HepG2 (cell line): ENCODE results near the gene EIF4EBP3. TPM values are rescaled to one million over a fixed set of nuclear protein-coding genes. Genes with fewer than 3 reads are reported as not detected.

Experiments
- BATF2 ChIP-seq: sonication (generic); formaldehyde crosslinking; IDR thresholded peaks from 2 replicates; pipeline ENCODE4 v1.8.0; 2022; ENCODE audit warnings: mild to moderate bottlenecking, missing genetic modification reagents, moderate library complexity
- CCAR2 ChIP-seq: fragments of 200-400 bp; formaldehyde crosslinking; optimal IDR thresholded peaks from 2 replicates; pipeline ENCODE3; 2018; ENCODE audit warnings: low read depth, mild to moderate bottlenecking, low read length, moderate library complexity
- DMAP1 ChIP-seq: IDR thresholded peaks from 2 replicates; pipeline ENCODE4 v1.6.1; 2016
- DNMT1 ChIP-seq: sonication (generic); formaldehyde crosslinking; IDR thresholded peaks from 2 replicates; pipeline ENCODE4 v1.5.1; 2020; ENCODE audit warnings: mild to moderate bottlenecking, missing genetic modification reagents
- HDAC2 ChIP-seq: sonication (generic); formaldehyde crosslinking; IDR thresholded peaks from 2 replicates; pipeline ENCODE4 v1.4.0; 2020; ENCODE audit warnings: missing genetic modification reagents
- HMGA1 ChIP-seq: sonication (generic); formaldehyde crosslinking; conservative IDR thresholded peaks from 2 replicates; pipeline ENCODE4 v1.4.0; 2020; ENCODE audit warnings: missing genetic modification reagents
- HNF4A ChIP-seq: sonication (generic); formaldehyde crosslinking; IDR thresholded peaks from 2 replicates; pipeline ENCODE4 v1.4.0; 2020; ENCODE audit warnings: missing genetic modification reagents
- IRF2 ChIP-seq: IDR thresholded peaks from 2 replicates; pipeline ENCODE4 v1.6.1; 2018; ENCODE audit warnings: missing genetic modification reagents, missing compliant biosample characterization
- KLF16 ChIP-seq, 2 experiments: sonication (generic) in 1 of 2; formaldehyde crosslinking in 1 of 2; IDR thresholded peaks; 2 replicates each; pipeline versions ENCODE4 v1.6.1 to v1.8.0; 2016 to 2023; ENCODE audit warnings: missing genetic modification reagents in 2 of 2, missing compliant biosample characterization in 1 of 2
- MAX ChIP-seq: IDR thresholded peaks from 2 replicates; pipeline ENCODE4 v1.6.1; 2012; ENCODE audit warnings: inconsistent platforms
- MIER3 ChIP-seq: IDR thresholded peaks from 2 replicates; pipeline ENCODE4 v1.6.1; 2016; ENCODE audit warnings: missing compliant biosample characterization, borderline replicate concordance
- NCOA1 ChIP-seq: sonication (generic); formaldehyde crosslinking; IDR thresholded peaks from 2 replicates; pipeline ENCODE4 v1.9.0; 2021; ENCODE audit warnings: missing genetic modification reagents
- PCBP1 ChIP-seq: fragments of 200-400 bp; formaldehyde crosslinking; IDR thresholded peaks from 2 replicates; pipeline ENCODE4 v1.6.1; 2017; ENCODE audit warnings: mild to moderate bottlenecking, low read depth, low read length, borderline replicate concordance
- PHF8 ChIP-seq: sonication (generic); formaldehyde crosslinking; IDR thresholded peaks from 2 replicates; pipeline ENCODE4 v1.5.0; 2020; ENCODE audit warnings: missing genetic modification reagents
- RBFOX2 ChIP-seq: fragments of 200-400 bp; formaldehyde crosslinking; IDR thresholded peaks from 2 replicates; pipeline ENCODE4 v1.6.1; 2017; ENCODE audit warnings: low read depth, mild to moderate bottlenecking, low read length
- RFX3 ChIP-seq: IDR thresholded peaks from 2 replicates; pipeline ENCODE4 v1.6.1; 2016; ENCODE audit warnings: missing biosample characterization, missing genetic modification reagents
- SIN3A ChIP-seq: IDR thresholded peaks from 2 replicates; pipeline ENCODE4 v1.6.1; 2011; ENCODE audit warnings: low read depth, mild to moderate bottlenecking, control low read depth, low read length, borderline replicate concordance
- SRSF1 ChIP-seq: fragments of 200-400 bp; formaldehyde crosslinking; optimal IDR thresholded peaks from 2 replicates; pipeline ENCODE3; 2017; ENCODE audit warnings: mild to moderate bottlenecking, low read depth, low read length, moderate library complexity
- SRSF9 ChIP-seq: fragments of 200-400 bp; formaldehyde crosslinking; IDR thresholded peaks from 2 replicates; pipeline ENCODE4 v1.6.1; 2018; ENCODE audit warnings: borderline replicate concordance, mild to moderate bottlenecking, low read depth, low read length; ENCODE audit not compliant: insufficient read depth, poor library complexity, severe bottlenecking
- TBL1XR1 ChIP-seq: fragments of 150-350 bp; IDR thresholded peaks from 2 replicates; pipeline ENCODE4 v1.6.1; 2014; ENCODE audit warnings: borderline replicate concordance, low read length; ENCODE audit not compliant: partially characterized antibody
- TFDP1 ChIP-seq: IDR thresholded peaks from 2 replicates; pipeline ENCODE4 v1.6.1; 2016; ENCODE audit warnings: missing compliant biosample characterization, missing genetic modification reagents, borderline replicate concordance
- TSC22D2 ChIP-seq: sonication (generic); formaldehyde crosslinking; IDR thresholded peaks from 2 replicates; pipeline ENCODE4 v1.5.1; 2020; ENCODE audit warnings: missing genetic modification reagents, mild to moderate bottlenecking, borderline replicate concordance
- ZNF20 ChIP-seq: sonication (generic); formaldehyde crosslinking; IDR thresholded peaks from 2 replicates; pipeline ENCODE4 v1.4.0; 2020; ENCODE audit warnings: mild to moderate bottlenecking, moderate library complexity, missing genetic modification reagents
- ZNF772 ChIP-seq: sonication (generic); formaldehyde crosslinking; IDR thresholded peaks from 2 replicates; pipeline ENCODE4 v1.5.0; 2020; ENCODE audit warnings: mild to moderate bottlenecking, missing genetic modification reagents
- ZNF777 ChIP-seq: sonication (generic); formaldehyde crosslinking; IDR thresholded peaks from 2 replicates; pipeline ENCODE4 v1.4.0; 2020; ENCODE audit warnings: missing genetic modification reagents
- polyA plus RNA-seq, 8 experiments: library from polyadenylated mRNA; depleted of rRNA in 3 of 8; stranded (reverse) in 7 of 8; unstranded in 1 of 8; fragments of >200 nt; fragmentation: Illumina TruSeq in 4 of 8; extraction: Trizol in 4 of 8; gene quantifications; 2 replicates each; pipeline versions ENCODE4 v1.2.1 to v1.2.3, GENCODE V29; 2011 to 2016; ENCODE audit warnings: low read depth in 4 of 8, missing spikeins in 1 of 8, mixed read lengths in 1 of 8; ENCODE audit not compliant: insufficient read depth in 1 of 8
- total RNA-seq, 5 experiments: library from RNA; depleted of rRNA; stranded (reverse); fragments of >200 nt; fragmentation: Illumina TruSeq; extraction: Trizol; gene quantifications; 2 replicates each; pipeline ENCODE4 v1.2.3, GENCODE V29; 2016; ENCODE audit warnings: low read depth in 1 of 5

Gene EIF4EBP3
- total and polyA plus RNA-seq, 2 of the 13 experiments (the other 11 are each of a cell fraction or from before 2014, with no cell fraction given) = 0.61 to 1.7 TPM

GRCh38 chr5:140547508-140548299 lies at the start of gene EIF4EBP3 (continued):
- TF ChIP-seq TBL1XR1 (no peak), ZNF20 (CRISPR knock-in tag) (no peak), DNMT1 (CRISPR knock-in tag) (no peak), ZNF772 (CRISPR knock-in tag) (peak; percentile 86), BATF2 (CRISPR knock-in tag) (peak; percentile 54; the same call in 1 of the 2 replicates), MAX (peak; percentile 99), HDAC2 (no peak; the same call in 1 of the 2 replicates), MIER3 (CRISPR knock-in tag) (no peak; the same call in 1 of the 2 replicates), HMGA1 (CRISPR knock-in tag) (no peak), TSC22D2 (CRISPR knock-in tag) (no peak), SRSF1 (peak; percentile 35), IRF2 (CRISPR knock-in tag) (peak; percentile 42), DMAP1 (CRISPR knock-in tag) (peak; percentile 61; the same call in 1 of the 2 replicates), KLF16 (CRISPR knock-in tag; IDR thresholded peaks at IDR 0.05) (peak in 1 of 2 experiments; percentile 45; a peak in 1 of 4 replicates), SIN3A (peak; percentile 72; the same call in 1 of the 2 replicates), PCBP1 (peak; percentile 59; the same call in 1 of the 2 replicates), CCAR2 (no peak), PHF8 (peak; percentile 11; the same call in 1 of the 2 replicates), SRSF9 (no peak), HNF4A (CRISPR knock-in tag) (peak; percentile 83), RBFOX2 (peak; percentile 58), RFX3 (no peak), NCOA1 (CRISPR knock-in tag) (peak; percentile 59; the same call in 1 of the 2 replicates), TFDP1 (CRISPR knock-in tag) (peak; percentile 94), ZNF777 (CRISPR knock-in tag) (peak; percentile 51; the same call in 1 of the 2 replicates)
